ENCODE measurements around the gene SLC9A1.

DNA sequence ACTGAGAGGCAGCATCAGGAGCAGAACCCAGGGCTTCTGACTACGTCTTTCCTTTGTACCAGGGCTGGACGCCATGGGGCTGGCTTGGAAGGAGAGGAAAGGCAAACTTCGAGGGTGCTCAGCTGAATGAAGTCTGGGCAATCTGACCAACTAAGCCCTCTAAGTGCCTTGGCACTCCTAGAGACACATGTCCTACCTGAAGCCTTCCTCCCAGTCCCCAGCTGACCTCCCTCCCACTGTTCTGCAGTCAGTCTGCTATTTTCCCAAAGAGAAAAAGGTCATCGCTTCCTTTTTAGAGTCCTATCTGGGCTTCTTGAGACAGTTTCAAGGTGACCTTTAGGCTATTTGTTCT lies 5.2 kb downstream of the SLC9A1 start:
- TF ChIP-seq CTCF (conservative IDR thresholded peaks at IDR 0.05; ENCODE audit: low read depth, low read length) (no peak), EZH2 (IDR thresholded peaks at IDR 0.05; ENCODE audit: low read length, unreplicated experiment) (no peak)

All from PC-3 (cell line).